Measurements from ENCODE around the gene UPF3B.
"Not testable (repeated sequence)": the region's sequence is repeated elsewhere in the genome, so short reads cannot be mapped to it uniquely, and the experiment has no call there.

The UPF3B gene

GRCh38 chrX:119824221-119824620 lies 28.5 kb downstream of the UPF3B start:
- not testable (repeated sequence) for DNase-seq (ENCODE audit: low read depth in 2 of 2)

GRCh38 chrX:119821703-119822102 lies 31.1 kb downstream of the UPF3B start:
- DNase-seq (ENCODE audit: low read depth in 2 of 2), result not testable (repeated sequence)

DNA sequence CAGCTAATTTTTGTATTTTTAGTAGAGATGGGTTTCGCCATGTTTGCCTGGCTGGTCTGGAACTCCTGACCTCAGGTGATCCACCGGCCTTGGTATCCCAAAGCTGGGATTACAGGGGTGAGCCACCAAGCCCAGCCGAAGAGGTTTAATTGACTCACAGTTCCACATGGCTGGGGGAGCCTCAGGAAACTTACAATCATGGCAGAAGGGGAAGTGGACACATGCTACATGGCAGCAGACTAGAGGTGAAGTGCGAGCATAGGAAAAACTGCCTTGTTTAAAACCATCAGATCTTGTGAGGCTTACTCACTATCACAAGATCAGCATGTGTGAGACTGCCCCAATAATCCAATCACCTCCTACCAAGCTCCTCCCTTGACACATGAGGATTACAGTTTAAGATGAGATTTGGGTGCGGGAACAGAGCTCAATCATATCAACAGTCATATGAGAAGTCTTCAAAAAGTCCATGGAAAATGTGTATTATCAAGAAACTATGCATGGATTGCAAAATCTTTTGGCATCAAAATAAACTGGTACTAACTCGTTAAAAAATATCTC lies 35.6 kb downstream of the UPF3B start:
- no peak for DNase-seq (ENCODE audit: low read depth in 2 of 2)

DNA sequence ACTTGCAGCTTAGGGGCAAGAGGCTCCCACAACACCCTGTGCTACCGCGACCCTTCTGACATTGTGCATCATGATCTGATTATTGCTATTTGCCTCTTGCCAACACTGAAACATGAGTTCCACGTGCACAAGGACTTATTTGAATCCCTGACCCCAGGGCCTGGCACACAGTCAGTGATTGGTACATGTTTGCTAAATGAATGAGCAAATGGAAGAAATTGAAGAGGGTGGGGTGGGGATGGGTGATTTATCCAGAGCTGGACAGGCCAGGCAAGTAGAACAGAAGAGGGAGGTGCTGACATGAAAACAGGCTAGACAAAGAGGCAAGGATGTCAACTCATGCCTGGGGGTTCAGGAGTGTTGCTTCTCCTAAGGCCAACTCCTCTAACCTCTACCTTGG lies 36.5 kb downstream of the UPF3B start:
- no peak for DNase-seq (ENCODE audit: low read depth in 2 of 2)

DNA sequence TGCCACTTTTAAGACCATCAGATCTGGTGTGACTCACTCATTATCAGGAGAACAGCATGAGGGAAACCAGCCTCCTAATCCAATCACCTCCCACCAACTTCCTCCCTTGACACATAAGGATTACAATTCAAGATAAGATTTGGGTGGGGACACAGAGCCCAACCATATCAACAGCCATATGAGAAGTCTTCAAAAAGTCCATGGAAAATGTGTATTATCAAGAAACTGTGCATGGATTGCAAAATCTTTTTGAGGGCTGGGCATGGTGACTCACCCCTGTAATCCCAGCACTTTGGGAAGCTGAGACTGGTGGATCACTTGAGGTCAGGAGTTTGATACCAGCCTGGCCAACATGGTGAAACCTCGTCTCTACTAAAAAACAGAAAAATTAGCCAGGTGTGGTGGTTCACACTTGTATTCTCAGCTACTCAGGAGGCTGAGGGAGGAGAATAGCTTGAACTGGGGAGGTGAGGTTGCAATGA lies 43.5 kb downstream of the UPF3B start:
- no peak for DNase-seq (ENCODE audit: low read depth in 2 of 2)

GRCh38 chrX:119808461-119808860 lies 44.3 kb downstream of the UPF3B start:
- DNase-seq (ENCODE audit: low read depth in 2 of 2), result not testable (repeated sequence)

DNA sequence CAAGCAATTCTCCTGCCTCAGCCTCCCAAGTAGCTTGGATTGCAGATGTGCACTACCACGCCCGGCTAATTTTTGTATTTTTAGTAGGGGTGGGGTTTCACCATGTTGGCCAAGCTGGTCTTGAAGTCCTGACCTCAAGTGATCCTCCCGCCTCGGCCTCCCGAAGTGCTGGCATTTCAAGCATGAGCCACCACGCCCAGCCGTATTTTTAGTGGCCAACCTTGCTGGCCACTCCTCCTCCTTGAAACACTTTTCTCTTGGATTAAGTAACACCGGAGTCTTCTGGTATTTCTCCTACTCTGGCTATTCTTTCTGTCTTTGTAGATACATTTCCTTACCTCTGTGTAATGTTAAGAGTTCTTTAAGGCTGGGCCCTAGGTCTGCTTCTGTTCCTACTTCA lies 50.2 kb downstream of the UPF3B start:
- no peak for DNase-seq (ENCODE audit: low read depth in 2 of 2)

GRCh38 chrX:119801253-119802221 lies 51.2 kb downstream of the UPF3B start:
- DNase-seq (ENCODE audit: low read depth in 2 of 2), result no peak

DNA sequence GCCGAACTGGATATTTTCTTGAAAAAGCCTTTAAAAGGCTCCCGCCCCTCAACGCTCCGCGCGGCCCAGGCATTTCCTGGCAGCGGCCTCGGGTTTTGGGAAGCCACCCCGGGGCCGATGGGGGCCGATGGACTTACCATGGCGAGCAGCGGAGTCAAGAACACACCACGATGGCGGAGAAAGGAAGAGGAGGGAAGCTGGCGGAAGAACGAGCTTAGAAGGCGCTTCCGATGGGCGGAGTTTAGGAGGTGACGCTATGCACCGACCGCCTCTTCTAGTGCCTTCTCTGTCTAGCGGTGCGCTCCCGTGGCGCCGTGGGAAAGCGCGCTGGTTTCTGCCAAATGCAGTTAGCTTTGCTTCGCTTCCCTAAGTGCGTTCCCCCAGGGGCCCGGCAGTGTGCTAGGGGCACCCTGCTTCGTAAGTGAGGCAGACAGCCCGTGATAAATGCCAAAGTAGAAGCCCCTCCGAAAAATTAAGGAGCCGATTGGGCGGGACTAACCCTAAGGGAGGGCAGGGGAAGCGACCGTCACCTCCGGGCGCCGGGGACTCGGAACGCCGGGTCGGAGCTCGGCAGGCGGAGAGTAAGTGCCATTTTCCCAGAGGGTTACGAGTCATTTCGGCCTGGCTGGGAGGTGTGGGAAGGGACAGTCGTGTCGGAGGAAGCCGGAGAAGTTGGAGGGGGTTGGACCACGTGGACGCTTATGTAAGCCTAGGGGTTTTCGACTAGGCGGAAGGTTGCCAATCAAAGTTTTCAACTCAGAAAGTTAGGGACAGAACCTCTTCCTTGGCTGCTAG lies 61.1 kb downstream of the UPF3B start, which contains the start of gene RPL39:
Gene RPL39 (minus strand): TSS at position 194 of the 795 bp plus-strand sequence. CDS start 54 bp downstream, at position 140.
- peak; percentile 34 to 43 for DNase-seq (ENCODE audit: low read depth in 2 of 2)

DNA sequence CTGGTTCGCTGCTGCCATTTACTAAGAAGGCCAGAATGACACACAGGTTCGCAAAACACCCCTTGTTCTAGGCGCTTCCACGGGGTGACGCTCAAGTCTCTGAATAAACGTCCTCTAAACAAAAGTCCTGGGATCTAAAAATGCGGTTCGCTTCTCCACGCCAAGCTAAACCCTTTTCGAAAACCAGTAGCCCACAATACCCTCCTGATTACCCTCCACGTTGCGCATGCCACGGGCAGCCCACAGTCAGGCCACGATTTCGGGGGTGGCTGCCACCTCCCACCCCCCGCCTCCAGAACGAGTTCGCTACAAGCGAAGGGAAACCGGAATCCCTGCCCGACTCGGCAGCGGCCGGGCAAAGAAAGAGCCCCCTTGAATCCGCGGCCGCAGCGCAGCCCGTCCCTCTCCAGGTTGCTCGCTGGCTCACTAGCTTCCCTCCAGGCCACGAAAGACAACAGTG lies 61.8 kb downstream of the UPF3B start:
- peak in 1 of 2 donors; percentile 10 for DNase-seq (ENCODE audit: low read depth in 2 of 2)

GRCh38 chrX:119784747-119785446 lies 67.9 kb downstream of the UPF3B start:
- peak in 1 of 2 donors; percentile 14 for DNase-seq (ENCODE audit: low read depth in 2 of 2)
